RCC 7860 (cell line): ENCODE data around the gene PTPN23.

ENCODE experiments used
- DNase-seq: peaks from one replicate; pipeline ENCODE4 v3.0.0-alpha.2; 2015; ENCODE audit warnings: low spot score
- FAIRE-seq: peaks from 2 replicates; lab custom pipeline; 2012; peaks lifted over from hg19 to GRCh38; lab: Jason Lieb, UNC

Gene PTPN23

DNA sequence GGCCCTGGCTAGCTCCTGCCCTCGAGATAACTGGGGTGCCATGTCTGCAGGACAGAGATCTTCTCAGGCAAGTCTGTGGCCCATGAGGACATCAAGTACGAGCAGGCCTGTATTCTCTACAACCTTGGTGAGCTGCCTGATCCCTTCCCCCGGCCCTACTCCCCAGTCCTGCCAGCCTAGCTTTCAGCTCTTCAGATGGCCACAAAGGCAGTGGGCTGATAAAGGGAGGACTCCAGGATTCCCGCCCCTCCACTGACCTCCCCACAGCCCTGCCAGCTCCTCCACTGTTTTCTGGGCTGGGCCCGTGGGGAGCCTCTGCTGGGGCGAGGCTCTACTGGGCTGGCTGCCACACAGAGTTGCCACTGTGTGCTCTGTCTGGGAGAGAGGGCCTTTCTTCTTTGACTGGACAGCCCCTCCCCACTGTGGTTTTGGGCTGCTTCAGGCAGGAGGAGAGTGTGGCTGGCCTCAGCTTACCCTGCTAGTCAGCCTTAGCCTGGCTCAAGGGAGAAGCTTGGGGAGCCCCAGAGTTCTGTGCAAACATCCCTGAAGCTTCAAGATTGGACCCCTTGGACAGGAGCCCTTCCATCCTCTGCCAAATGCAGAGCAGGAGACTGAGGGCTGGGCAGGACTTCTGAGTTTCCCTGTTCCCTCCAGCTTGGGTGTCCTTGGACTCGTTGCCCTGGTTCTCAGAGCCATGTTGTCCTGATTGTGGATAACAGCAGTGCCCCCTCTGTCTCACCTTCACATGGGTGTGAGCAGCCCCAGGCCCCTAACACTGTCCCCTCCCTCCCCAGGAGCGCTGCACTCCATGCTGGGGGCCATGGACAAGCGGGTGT, 24.4 kb downstream of the PTPN23 start:
- DNase-seq = no peak
- no peak for FAIRE-seq

- no peak for FAIRE-seq
These were observed 25.3 kb downstream of the PTPN23 start for GRCh38 chr3:47405820-47406761.

GRCh38 chr3:47406762-47407149, 25.9 kb downstream of the PTPN23 start:
- DNase-seq = no peak
- no peak for FAIRE-seq

More at GRCh38 chr3:47405820-47406761, 25.3 kb downstream of the PTPN23 start:
- DNase-seq = no peak

DNA sequence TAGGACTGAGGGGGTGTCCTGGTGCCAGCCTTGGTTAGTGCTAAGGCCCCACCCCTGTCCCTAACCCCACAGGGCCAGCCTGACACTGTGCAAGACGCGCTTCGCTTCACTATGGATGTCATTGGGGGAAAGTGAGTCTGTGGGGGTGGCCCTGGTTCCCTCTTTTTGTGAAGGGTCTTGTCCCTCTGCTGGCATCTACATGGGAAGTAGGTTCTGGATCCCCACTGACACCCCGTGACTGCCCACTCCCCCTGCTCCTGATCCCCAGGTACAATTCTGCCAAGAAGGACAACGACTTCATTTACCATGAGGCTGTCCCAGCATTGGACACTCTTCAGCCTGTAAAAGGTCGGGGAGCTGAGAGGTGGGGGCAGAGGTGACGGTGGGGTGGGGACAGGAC, 26.4 kb downstream of the PTPN23 start:
- DNase-seq = no peak
- no peak for FAIRE-seq

GRCh38 chr3:47407896-47408838, 27.3 kb downstream of the PTPN23 start:
- FAIRE-seq = no peak
- DNase-seq = no peak

GRCh38 chr3:47408839-47409229, 28.0 kb downstream of the PTPN23 start:
- DNase-seq = no peak
- no peak for FAIRE-seq

DNA sequence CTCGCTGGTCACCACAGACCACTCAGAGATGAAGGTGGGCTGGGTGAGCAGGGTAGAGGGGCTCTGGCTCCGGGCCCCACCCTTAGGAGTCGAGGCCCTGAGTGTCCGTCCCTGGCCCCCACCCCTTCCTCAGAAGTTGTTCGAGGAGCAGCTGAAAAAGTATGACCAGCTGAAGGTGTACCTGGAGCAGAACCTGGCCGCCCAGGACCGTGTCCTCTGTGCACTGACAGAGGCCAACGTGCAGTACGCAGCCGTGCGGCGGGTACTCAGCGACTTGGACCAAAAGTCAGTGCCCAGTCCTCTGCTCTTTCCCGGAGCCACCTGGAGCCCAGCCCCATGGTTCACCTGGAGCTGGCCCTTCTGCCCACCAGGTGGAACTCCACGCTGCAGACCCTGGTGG, 28.5 kb downstream of the PTPN23 start:
- FAIRE-seq (no peak), DNase-seq (no peak)

- no peak for FAIRE-seq
- no peak for DNase-seq
These were observed 29.0 kb downstream of the PTPN23 start for GRCh38 chr3:47409688-47410416.

- no peak for DNase-seq
- no peak for FAIRE-seq
These were observed 29.5 kb downstream of the PTPN23 start for GRCh38 chr3:47410417-47410720.

GRCh38 chr3:47410801-47411646, 30.2 kb downstream of the PTPN23 start:
- FAIRE-seq = no peak

DNA sequence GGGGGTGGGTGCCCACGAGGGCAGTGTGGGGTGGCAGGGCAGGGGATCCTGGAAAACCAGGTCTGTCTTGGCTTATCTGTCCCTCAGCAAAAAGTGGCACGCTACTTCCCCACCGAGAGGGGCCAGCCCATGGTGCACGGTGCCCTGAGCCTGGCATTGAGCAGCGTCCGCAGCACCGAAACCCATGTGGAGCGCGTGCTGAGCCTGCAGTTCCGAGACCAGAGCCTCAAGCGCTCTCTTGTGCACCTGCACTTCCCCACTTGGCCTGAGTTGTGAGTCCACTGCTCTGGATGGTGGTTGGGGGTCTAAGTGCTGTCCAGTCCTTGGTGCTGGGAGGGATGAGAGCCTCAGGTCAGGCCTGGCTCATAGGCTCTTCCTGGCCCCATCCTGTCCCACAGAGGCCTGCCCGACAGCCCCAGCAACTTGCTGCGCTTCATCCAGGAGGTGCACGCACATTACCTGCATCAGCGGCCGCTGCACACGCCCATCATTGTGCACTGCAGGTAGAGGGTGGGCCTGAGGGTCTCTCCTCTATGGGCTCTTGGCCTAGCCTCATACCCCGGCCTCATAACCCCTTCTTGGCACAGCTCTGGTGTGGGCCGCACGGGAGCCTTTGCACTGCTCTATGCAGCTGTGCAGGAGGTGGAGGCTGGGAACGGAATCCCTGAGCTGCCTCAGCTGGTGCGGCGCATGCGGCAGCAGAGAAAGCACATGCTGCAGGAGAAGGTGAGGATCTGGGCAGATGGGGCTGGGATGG, 31.1 kb downstream of the PTPN23 start:
- DNase-seq (no peak), FAIRE-seq (no peak)

More at GRCh38 chr3:47410801-47411646, 30.2 kb downstream of the PTPN23 start:
- DNase-seq = no peak

- FAIRE-seq = no peak
- no peak for DNase-seq
These were observed 31.6 kb downstream of the PTPN23 start for GRCh38 chr3:47412453-47412756.

DNA sequence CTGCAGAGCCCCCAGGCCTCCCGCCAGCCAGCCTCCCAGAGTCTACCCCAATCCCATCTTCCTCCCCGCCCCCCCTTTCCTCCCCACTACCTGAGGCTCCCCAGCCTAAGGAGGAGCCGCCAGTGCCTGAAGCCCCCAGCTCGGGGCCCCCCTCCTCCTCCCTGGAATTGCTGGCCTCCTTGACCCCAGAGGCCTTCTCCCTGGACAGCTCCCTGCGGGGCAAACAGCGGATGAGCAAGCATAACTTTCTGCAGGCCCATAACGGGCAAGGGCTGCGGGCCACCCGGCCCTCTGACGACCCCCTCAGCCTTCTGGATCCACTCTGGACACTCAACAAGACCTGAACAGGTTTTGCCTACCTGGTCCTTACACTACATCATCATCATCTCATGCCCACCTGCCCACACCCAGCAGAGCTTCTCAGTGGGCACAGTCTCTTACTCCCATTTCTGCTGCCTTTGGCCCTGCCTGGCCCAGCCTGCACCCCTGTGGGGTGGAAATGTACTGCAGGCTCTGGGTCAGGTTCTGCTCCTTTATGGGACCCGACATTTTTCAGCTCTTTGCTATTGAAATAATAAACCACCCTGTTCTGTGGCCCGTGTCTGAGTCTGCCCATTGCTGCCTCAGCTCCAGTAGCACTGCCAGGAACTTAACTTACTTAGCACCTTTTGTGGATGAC, 32.2 kb downstream of the PTPN23 start:
- FAIRE-seq (no peak), DNase-seq (no peak)

DNA sequence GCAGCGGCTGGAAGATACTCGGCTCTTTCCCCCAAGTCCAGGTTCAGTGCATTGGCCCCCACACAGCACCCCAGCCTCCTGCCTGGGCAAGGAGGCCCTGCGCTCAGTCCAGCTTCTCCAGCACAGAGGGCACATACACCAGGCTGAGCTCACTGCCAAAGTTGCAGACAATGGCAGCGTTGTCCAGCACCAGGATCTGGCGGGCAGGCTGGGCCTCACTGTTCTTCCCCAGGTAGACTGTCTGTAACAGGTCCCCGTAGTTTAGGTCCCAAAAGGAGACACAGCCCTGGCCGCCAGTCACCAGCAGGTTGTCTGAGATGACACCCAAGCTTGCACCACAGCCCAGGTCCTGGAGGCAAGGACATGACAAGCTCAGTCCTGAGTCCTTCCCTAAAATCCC, 32.9 kb downstream of the PTPN23 start:
- no peak for DNase-seq
- no peak for FAIRE-seq

DNA sequence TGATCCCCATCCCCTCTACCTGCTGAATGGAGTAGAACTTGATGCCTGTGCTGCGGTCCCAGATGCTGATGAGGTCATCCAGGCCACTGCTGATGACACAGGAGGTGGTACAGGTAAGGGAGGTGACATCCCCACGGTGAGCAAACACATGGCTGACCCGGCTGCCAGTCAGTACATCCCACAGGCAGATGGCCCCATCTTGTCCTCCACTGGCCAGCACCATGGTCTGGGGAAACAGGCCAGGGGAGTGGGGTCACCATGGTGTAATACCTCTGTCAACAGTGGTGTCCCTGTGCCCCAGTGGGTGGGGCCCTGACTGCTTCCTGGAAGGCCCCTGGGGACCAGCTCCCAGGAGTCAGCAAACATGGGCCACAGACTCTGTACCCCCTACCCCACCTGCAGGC, 33.3 kb downstream of the PTPN23 start:
- DNase-seq (no peak), FAIRE-seq (no peak)

DNA sequence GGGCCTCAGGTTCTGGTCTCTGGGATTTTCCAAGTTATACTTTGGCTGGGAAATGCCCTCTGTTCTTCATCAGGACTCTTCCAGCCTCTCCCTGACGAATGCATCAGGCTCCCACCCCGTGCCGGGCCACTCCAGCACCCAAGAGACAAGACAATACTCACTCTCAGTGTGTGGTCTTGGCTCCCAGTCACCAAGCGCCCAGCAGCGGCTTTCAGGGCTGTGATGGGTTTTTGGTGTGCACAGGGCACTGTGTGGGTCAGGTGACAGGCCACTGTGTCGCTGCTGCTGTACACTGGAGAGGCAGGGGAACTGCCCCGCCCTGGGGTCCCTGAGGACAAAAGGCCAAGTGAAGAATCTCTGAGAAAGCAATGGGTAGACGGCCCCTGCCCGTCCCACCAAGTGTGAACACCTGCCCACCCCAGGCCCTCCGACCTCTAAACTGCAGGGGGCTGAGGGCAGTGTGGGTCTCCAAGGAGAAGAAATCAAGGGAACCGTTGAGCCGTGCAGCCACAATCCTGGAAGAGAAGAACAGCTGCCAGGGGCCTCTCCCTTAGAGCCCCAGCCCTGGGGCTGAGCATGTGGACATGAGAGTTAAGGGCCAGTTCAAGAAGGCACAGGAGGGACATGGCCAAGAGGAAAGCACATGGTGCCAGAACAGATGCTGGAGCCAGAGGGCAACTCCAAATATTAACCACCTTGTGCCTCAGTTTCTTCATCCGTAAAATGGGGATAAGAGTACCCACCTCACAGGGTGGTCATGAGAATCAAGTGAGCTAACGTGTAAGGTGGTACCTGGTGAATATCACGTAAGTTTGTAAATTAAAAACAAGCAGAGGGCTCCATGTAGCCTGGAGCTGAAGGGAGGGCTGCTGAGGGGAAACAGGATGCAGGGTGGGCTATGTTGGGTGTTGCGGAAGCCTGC, 34.1 kb downstream of the PTPN23 start:
- FAIRE-seq (no peak), DNase-seq (no peak)

- no peak for FAIRE-seq
These were observed 35.2 kb downstream of the PTPN23 start for GRCh38 chr3:47416041-47416440.

More at GRCh38 chr3:47416041-47416440, 35.2 kb downstream of the PTPN23 start:
- no peak for DNase-seq
